Measurements from ENCODE around the gene SHISAL1. TPM values are rescaled to one million over a fixed set of nuclear protein-coding genes. Genes with fewer than 3 reads are reported as not detected.

Gene SHISAL1
- total and polyA plus RNA-seq, 2 experiments from 2014 or later: 0.58 to 2.2 TPM

DNA sequence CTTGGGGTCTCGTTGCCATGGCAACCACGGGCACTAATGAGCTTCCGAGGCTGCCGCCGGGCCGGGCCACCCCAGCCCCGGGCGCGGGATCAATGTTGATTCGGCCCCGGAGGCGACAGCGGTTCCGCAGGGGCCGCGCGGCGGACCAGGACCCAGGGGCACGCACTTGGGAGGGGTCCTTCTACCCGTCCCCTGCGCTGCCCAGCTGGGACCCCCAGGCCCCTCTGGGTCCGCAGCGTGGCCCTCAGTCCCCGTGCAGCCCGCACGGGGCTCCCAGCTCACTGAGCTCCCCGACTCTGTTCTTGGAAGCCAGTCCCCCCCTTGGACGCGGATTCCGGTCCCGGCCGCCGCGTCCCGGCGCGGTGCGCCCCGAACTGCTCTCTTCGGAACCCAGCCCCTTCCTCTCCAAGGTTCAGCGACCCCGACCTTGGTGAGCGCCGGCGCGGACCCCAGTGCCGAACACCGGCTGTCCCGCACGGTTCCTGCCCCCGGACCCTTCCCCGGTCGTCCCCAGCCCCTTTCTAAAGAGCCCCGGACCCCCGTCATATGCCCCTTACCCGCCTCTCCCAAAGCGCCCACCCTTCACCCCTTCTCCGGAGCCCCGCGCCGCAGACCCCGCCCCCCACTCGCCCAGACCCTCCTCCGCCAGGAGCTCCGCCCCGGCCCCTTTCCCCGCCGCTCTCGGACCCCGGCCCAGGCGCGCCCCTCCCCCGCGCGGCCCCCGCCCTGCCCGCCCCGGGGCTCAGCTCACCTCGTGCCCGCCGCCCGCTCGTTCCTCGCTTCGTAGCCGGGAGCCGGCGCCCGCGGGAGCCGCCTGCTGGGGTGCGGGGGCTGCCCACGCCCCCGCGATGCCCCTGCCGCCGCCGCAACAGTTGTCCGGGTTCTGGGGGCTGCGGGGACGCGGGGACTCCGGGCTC lies 18.3 kb upstream of the SHISAL1 start:
- in situ Hi-C loops (cut with MboI): no loop called here
- Histone ChIP-seq H4K20me1 (ENCODE audit: insufficient read depth) (no peaks in the 10 kb centered on the region), H3K79me2 (ENCODE audit: insufficient read depth) (no peaks in the 10 kb centered on the region), H3K27me3 (replicated peaks; ENCODE audit: insufficient read depth) (peaks cover 9% of the 10 kb centered on the region; the same call in 1 of the 2 replicates), H3K4me3 (peak overlapping the region; percentile 62), H3K9me2 (ENCODE audit: insufficient read depth) (no peaks in the 10 kb centered on the region), H2AFZ (0 out of 2 replicates have a peak overlapping the region, but pooled peaks have one; percentile 19), H3K4me1 (ENCODE audit: insufficient read depth) (peaks cover 6% of the 10 kb centered on the region), H3K36me3 (ENCODE audit: low read depth) (no peaks in the 10 kb centered on the region), H3F3A (ENCODE audit: insufficient read depth) (no peaks in the 10 kb centered on the region; the same call in 1 of the 2 replicates), H3K9ac (peak overlapping the region; percentile 61), H3K9me3 (ENCODE audit: low read depth) (no peaks in the 10 kb centered on the region), H3K27ac (no peak overlapping the region), H3K4me2 (ENCODE audit: unreplicated experiment) (peak overlapping the region; percentile 43)
- DNase-seq: peak; percentile 46
- TF ChIP-seq EZH2phosphoT487 (IDR thresholded peaks at IDR 0.05; ENCODE audit: insufficient read depth, low read depth) (peak; percentile 42; the same call in 1 of the 2 replicates), EZH2 (IDR thresholded peaks at IDR 0.05; ENCODE audit: insufficient read depth, poor library complexity, severe bottlenecking) (no peak)
- WGBS, 2 experiments (ENCODE audit: low coverage in 1 of 2, low lambda C conversion rate in 2 of 2, missing lambda C conversion rate in 2 of 2): 4 to 5% methylated on average over 52 to 101 of the region's 103 CpGs

DNA sequence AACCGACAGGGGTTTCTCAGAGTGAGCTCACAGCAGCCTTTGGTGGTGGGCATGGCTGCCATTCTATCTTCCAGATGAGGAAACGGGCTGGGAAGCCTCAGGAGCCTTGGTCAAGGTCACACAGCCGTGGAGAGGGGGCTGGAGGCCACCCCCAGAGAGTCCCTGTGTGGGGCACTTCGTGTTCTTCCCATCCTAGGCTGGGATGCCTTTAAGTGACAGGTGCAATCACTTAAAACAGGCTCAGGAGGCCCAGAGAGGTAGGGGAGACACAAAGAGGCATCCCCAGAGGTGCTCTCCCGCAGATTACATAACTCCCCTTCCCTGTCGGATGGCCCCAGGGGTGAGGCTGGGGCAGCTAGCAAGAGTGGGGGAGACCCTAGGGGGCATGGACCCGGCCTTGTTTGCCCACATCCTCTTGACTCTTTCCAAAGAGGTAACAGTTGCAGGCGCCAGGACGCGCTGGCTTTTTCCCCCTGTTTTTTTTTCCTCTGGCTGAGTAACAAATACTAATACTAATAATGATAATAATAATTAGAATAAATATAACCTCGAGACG lies 17.5 kb upstream of the SHISAL1 start:
- no peak overlapping the region for H3K4me3 ChIP-seq
- WGBS, 2 experiments (ENCODE audit: low coverage in 1 of 2, low lambda C conversion rate in 2 of 2, missing lambda C conversion rate in 2 of 2): 66 to 70% methylated on average over 12 of the region's 12 CpGs
- H3K36me3 ChIP-seq (ENCODE audit: low read depth): no peaks in the 10 kb centered on the region
- H3F3A ChIP-seq (ENCODE audit: insufficient read depth): no peaks in the 10 kb centered on the region; the same call in 1 of the 2 replicates
- peaks cover 6% of the 10 kb centered on the region for H3K4me1 ChIP-seq (ENCODE audit: insufficient read depth)
- no peak overlapping the region for H3K4me2 ChIP-seq (ENCODE audit: unreplicated experiment)
- peaks cover 9% of the 10 kb centered on the region; the same call in 1 of the 2 replicates for H3K27me3 ChIP-seq (replicated peaks; ENCODE audit: insufficient read depth)
- TF ChIP-seq EZH2phosphoT487 (IDR thresholded peaks at IDR 0.05; ENCODE audit: insufficient read depth, low read depth) (no peak), EZH2 (IDR thresholded peaks at IDR 0.05; ENCODE audit: insufficient read depth, poor library complexity, severe bottlenecking) (no peak)
- H2AFZ ChIP-seq: no peak overlapping the region
- H3K9me3 ChIP-seq (ENCODE audit: low read depth): no peaks in the 10 kb centered on the region
- H3K79me2 ChIP-seq (ENCODE audit: insufficient read depth): no peaks in the 10 kb centered on the region
- no peak overlapping the region for H3K27ac ChIP-seq
- no peak overlapping the region for H3K9ac ChIP-seq
- in situ Hi-C loops (cut with MboI): no loop called here
- DNase-seq: no peak
- no peaks in the 10 kb centered on the region for H4K20me1 ChIP-seq (ENCODE audit: insufficient read depth)
- no peaks in the 10 kb centered on the region for H3K9me2 ChIP-seq (ENCODE audit: insufficient read depth)

DNA sequence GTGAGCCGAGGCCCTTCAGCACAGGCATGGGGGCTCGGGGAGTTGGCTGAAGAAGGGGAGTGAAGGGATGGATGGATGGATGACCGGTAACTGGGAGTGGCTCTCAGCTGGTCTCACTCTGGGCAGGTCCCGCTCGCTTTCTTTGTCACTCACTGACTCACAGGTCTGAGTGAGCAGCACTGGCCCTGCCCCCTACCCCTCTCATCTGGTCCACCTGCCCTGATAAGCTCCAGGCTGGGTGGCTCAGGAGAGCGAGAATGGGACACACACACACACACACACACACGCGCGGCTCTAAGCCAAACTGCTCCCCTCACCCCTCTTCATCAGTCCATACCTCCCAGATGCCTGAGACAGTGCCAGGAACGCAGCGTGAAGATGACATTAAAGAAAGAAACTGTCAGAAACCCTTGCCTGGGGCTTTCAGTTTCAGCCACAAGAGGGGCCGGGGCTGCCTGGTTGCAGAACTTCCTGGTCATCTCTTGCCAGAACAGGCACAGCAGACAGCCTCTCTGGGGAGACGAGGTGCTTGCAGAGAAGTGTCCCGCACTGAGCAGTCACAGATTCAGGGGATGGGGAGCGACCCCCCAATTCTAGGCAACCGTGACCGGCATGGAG lies 16.5 kb upstream of the SHISAL1 start:
- TF ChIP-seq EZH2 (IDR thresholded peaks at IDR 0.05; ENCODE audit: insufficient read depth, poor library complexity, severe bottlenecking) (no peak), EZH2phosphoT487 (IDR thresholded peaks at IDR 0.05; ENCODE audit: insufficient read depth, low read depth) (no peak)
- Histone ChIP-seq H3K79me2 (ENCODE audit: insufficient read depth) (no peaks in the 10 kb centered on the region), H3K9ac (no peak overlapping the region), H3K27ac (no peak overlapping the region), H3F3A (ENCODE audit: insufficient read depth) (no peaks in the 10 kb centered on the region), H3K27me3 (replicated peaks; ENCODE audit: insufficient read depth) (peaks cover 9% of the 10 kb centered on the region; the same call in 1 of the 2 replicates), H3K4me1 (ENCODE audit: insufficient read depth) (peaks cover 6% of the 10 kb centered on the region), H3K4me3 (no peak overlapping the region), H3K9me3 (ENCODE audit: low read depth) (no peaks in the 10 kb centered on the region), H4K20me1 (ENCODE audit: insufficient read depth) (no peaks in the 10 kb centered on the region), H3K9me2 (ENCODE audit: insufficient read depth) (no peaks in the 10 kb centered on the region), H3K4me2 (ENCODE audit: unreplicated experiment) (no peak overlapping the region), H2AFZ (no peak overlapping the region), H3K36me3 (ENCODE audit: low read depth) (no peaks in the 10 kb centered on the region)
- DNase-seq: peak; percentile 40
- 85 to 88% methylated on average over 17 of the region's 17 CpGs for WGBS, 2 experiments (ENCODE audit: low coverage in 1 of 2, low lambda C conversion rate in 2 of 2, missing lambda C conversion rate in 2 of 2)
- in situ Hi-C loops (cut with MboI): no loop called here

DNA sequence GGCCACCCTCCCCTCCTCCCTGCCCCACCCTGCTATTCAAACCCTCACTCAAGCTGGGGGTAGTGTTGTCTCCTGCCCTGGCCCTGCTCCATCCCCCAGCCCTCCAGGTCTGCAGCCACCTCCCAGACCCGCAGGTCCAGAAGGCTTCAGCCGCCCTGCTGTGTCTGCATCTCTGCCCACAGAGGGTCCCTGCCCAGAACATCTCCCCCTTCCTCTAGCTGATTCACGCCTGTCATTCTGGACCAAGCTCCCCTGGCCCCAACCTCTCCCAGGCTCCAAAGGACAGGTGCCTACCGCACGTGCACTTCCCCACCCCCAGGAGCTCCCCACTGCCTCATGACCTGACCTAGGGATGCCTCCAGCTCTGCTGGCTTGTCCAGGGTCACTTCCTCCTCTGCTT lies 16.0 kb upstream of the SHISAL1 start:
- H3K27me3 ChIP-seq (replicated peaks; ENCODE audit: insufficient read depth): peaks cover 9% of the 10 kb centered on the region; the same call in 1 of the 2 replicates
- no peak overlapping the region for H3K9ac ChIP-seq
- in situ Hi-C loops (cut with MboI): no loop called here
- H3K9me3 ChIP-seq (ENCODE audit: low read depth): no peaks in the 10 kb centered on the region
- 86 to 89% methylated on average over 5 of the region's 5 CpGs for WGBS, 2 experiments (ENCODE audit: low coverage in 1 of 2, low lambda C conversion rate in 2 of 2, missing lambda C conversion rate in 2 of 2)
- no peaks in the 10 kb centered on the region for H3K9me2 ChIP-seq (ENCODE audit: insufficient read depth)
- no peak overlapping the region for H3K4me2 ChIP-seq (ENCODE audit: unreplicated experiment)
- no peak for DNase-seq
- no peak overlapping the region for H3K27ac ChIP-seq
- H4K20me1 ChIP-seq (ENCODE audit: insufficient read depth): no peaks in the 10 kb centered on the region
- no peaks in the 10 kb centered on the region for H3K36me3 ChIP-seq (ENCODE audit: low read depth)
- TF ChIP-seq EZH2phosphoT487 (IDR thresholded peaks at IDR 0.05; ENCODE audit: insufficient read depth, low read depth) (no peak), EZH2 (IDR thresholded peaks at IDR 0.05; ENCODE audit: insufficient read depth, poor library complexity, severe bottlenecking) (no peak)
- no peak overlapping the region for H3K4me3 ChIP-seq
- no peaks in the 10 kb centered on the region for H3K79me2 ChIP-seq (ENCODE audit: insufficient read depth)
- no peak overlapping the region for H2AFZ ChIP-seq
- H3K4me1 ChIP-seq (ENCODE audit: insufficient read depth): peaks cover 6% of the 10 kb centered on the region
- no peaks in the 10 kb centered on the region for H3F3A ChIP-seq (ENCODE audit: insufficient read depth)
